ENCODE data around the gene ABCC1. TPM values are rescaled to one million over a fixed set of nuclear protein-coding genes. Genes with fewer than 3 reads are reported as not detected.
"Not testable (repeated sequence)": the region's sequence is repeated elsewhere in the genome, so short reads cannot be mapped to it uniquely, and the experiment has no call there.

ABCC1 gene
- total and polyA plus RNA-seq, 2 donors from 2014 or later = 4.6 to 29.7 TPM

- no peaks in the 10 kb centered on the region for H3K27me3 ChIP-seq (ENCODE audit: control insufficient read depth, insufficient read depth, low read length)
- no peaks in the 10 kb centered on the region for H3K36me3 ChIP-seq (ENCODE audit: control insufficient read depth in 2 of 3, insufficient read depth in 3 of 3, low read length in 3 of 3)
- intact Hi-C loops (cut with DNase I) = no loop called here
- FAIRE-seq = no peak
- no peaks in the 10 kb centered on the region for H3K4me1 ChIP-seq (ENCODE audit: control insufficient read depth in 2 of 3, insufficient read depth in 2 of 3, low read depth in 1 of 3, low read length in 3 of 3)
- no peak overlapping the region for H3K27ac ChIP-seq (ENCODE audit: low read depth in 2 of 2, low read length in 2 of 2)
- no peak for DNase-seq
- no peaks in the 10 kb centered on the region for H3K9me3 ChIP-seq (ENCODE audit: control insufficient read depth in 2 of 3, insufficient read depth in 1 of 3, low read length in 3 of 3)
- no peak overlapping the region for H3K9ac ChIP-seq (ENCODE audit: low read length in 3 of 3)
- no peak for TF ChIP-seq CTCF (IDR thresholded peaks at IDR 0.05; ENCODE audit: borderline replicate concordance, extremely low read depth, insufficient read depth)
- no peak overlapping the region for H3K4me3 ChIP-seq (ENCODE audit: low read length in 3 of 3)
These were observed 36.2 kb upstream of the ABCC1 start for GRCh38 chr16:15913046-15913698.

GRCh38 chr16:15915555-15916081, 33.8 kb upstream of the ABCC1 start:
- no peak overlapping the region for H3K27ac ChIP-seq (ENCODE audit: low read depth in 2 of 2, low read length in 2 of 2)
- H3K36me3 ChIP-seq (ENCODE audit: control insufficient read depth in 2 of 3, insufficient read depth in 3 of 3, low read length in 3 of 3) = no peaks in the 10 kb centered on the region
- no peaks in the 10 kb centered on the region for H3K9me3 ChIP-seq (ENCODE audit: control insufficient read depth in 2 of 3, insufficient read depth in 1 of 3, low read length in 3 of 3)
- FAIRE-seq (no peak), DNase-seq (no peak)
- TF ChIP-seq CTCF (IDR thresholded peaks at IDR 0.05; ENCODE audit: borderline replicate concordance, extremely low read depth, insufficient read depth) = no peak
- intact Hi-C loops (cut with DNase I) = no loop called here
- no peaks in the 10 kb centered on the region for H3K4me1 ChIP-seq (ENCODE audit: control insufficient read depth in 2 of 3, insufficient read depth in 2 of 3, low read depth in 1 of 3, low read length in 3 of 3)
- H3K27me3 ChIP-seq (ENCODE audit: control insufficient read depth, insufficient read depth, low read length) = no peaks in the 10 kb centered on the region
- no peak overlapping the region for H3K4me3 ChIP-seq (ENCODE audit: low read length in 3 of 3)
- no peak overlapping the region for H3K9ac ChIP-seq (ENCODE audit: low read length in 3 of 3)

- FAIRE-seq (no peak), DNase-seq (no peak)
- intact Hi-C loops (cut with DNase I) = no loop called here
- no peaks in the 10 kb centered on the region for H3K36me3 ChIP-seq (ENCODE audit: control insufficient read depth in 2 of 3, insufficient read depth in 3 of 3, low read length in 3 of 3)
- H3K4me1 ChIP-seq (ENCODE audit: control insufficient read depth in 2 of 3, insufficient read depth in 2 of 3, low read depth in 1 of 3, low read length in 3 of 3) = no peaks in the 10 kb centered on the region
- no peak for TF ChIP-seq CTCF (IDR thresholded peaks at IDR 0.05; ENCODE audit: borderline replicate concordance, extremely low read depth, insufficient read depth)
- H3K9ac ChIP-seq (ENCODE audit: low read length in 3 of 3) = no peak overlapping the region
- no peak overlapping the region for H3K4me3 ChIP-seq (ENCODE audit: low read length in 3 of 3)
- H3K9me3 ChIP-seq (ENCODE audit: control insufficient read depth in 2 of 3, insufficient read depth in 1 of 3, low read length in 3 of 3) = no peaks in the 10 kb centered on the region
- H3K27ac ChIP-seq (ENCODE audit: low read depth in 2 of 2, low read length in 2 of 2) = no peak overlapping the region
- no peaks in the 10 kb centered on the region for H3K27me3 ChIP-seq (ENCODE audit: control insufficient read depth, insufficient read depth, low read length)
These were observed 33.1 kb upstream of the ABCC1 start for GRCh38 chr16:15916323-15916722.

DNA sequence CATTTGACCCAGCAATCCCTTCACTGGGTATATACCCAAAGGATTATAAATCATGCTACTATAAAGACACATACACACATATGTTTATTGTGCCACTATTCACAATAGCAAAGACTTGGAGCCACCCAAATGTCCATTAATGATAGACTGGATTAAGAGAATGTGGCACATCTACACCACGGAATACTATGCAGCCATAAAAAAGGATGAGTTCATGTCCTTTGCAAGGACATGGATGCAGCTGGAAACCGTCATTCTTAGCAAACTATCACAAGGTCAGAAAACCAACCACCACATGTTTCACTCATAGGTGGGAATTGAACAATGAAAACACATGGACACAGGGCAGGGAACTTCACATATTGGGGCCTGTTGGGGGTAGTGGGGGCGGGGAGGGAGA, 31.1 kb upstream of the ABCC1 start:
- H3K9ac ChIP-seq (ENCODE audit: low read length in 3 of 3); H3K9me3 ChIP-seq (ENCODE audit: control insufficient read depth in 2 of 3, insufficient read depth in 1 of 3, low read length in 3 of 3); H3K4me1 ChIP-seq (ENCODE audit: control insufficient read depth in 2 of 3, insufficient read depth in 2 of 3, low read depth in 1 of 3, low read length in 3 of 3); H3K27me3 ChIP-seq (ENCODE audit: control insufficient read depth, insufficient read depth, low read length); FAIRE-seq; DNase-seq; H3K4me3 ChIP-seq (ENCODE audit: low read length in 3 of 3); intact Hi-C loops (cut with DNase I); H3K27ac ChIP-seq (ENCODE audit: low read depth in 2 of 2, low read length in 2 of 2); H3K36me3 ChIP-seq (ENCODE audit: control insufficient read depth in 2 of 3, insufficient read depth in 3 of 3, low read length in 3 of 3): not testable (repeated sequence)

Data from kidney (tissue), 14 donors.